IPS-15b (cell line): ENCODE measurements around the gene HSD17B3.
A peak's percentile ranks its signal among the peaks of the same experiment; 100 is the strongest.
"Not testable (repeated sequence)": the region's sequence is repeated elsewhere in the genome, so short reads cannot be mapped to it uniquely, and the experiment has no call there.

Experiments used
- H3K27me3 ChIP-seq: one replicate; pipeline ENCODE4 v1.6.1; 2013; ENCODE audit warnings: low read length; ENCODE audit not compliant: control insufficient read depth, insufficient read depth
- H3K36me3 ChIP-seq: one replicate; pipeline ENCODE4 v1.6.1; 2013; ENCODE audit warnings: low read length; ENCODE audit not compliant: control insufficient read depth, insufficient read depth
- H3K4me1 ChIP-seq: one replicate; pipeline ENCODE4 v1.6.1; 2013; ENCODE audit warnings: mild to moderate bottlenecking, low read length; ENCODE audit not compliant: control insufficient read depth, insufficient read depth
- H3K4me3 ChIP-seq: one replicate; pipeline ENCODE4 v1.5.1; 2013; ENCODE audit warnings: low read depth, low read length
- H3K9ac ChIP-seq: one replicate; pipeline ENCODE4 v1.6.1; 2013; ENCODE audit warnings: low read depth, mild to moderate bottlenecking, low read length
- H3K9me3 ChIP-seq: one replicate; pipeline ENCODE4 v1.6.1; 2013; ENCODE audit warnings: mild to moderate bottlenecking, low read length; ENCODE audit not compliant: control insufficient read depth, insufficient read depth

Gene HSD17B3

GRCh38 chr9:96203867-96204501, 98.0 kb downstream of the HSD17B3 start:
- Histone ChIP-seq H3K36me3 (no peaks in the 10 kb centered on the region), H3K4me3 (no peak overlapping the region), H3K9ac (no peak overlapping the region), H3K4me1 (peaks cover 8% of the 10 kb centered on the region), H3K9me3 (no peaks in the 10 kb centered on the region), H3K27me3 (no peaks in the 10 kb centered on the region)

GRCh38 chr9:96202971-96203780, 98.8 kb downstream of the HSD17B3 start:
- Histone ChIP-seq H3K36me3 (no peaks in the 10 kb centered on the region), H3K9ac (no peak overlapping the region), H3K9me3 (no peaks in the 10 kb centered on the region), H3K4me3 (no peak overlapping the region), H3K4me1 (peaks cover 8% of the 10 kb centered on the region), H3K27me3 (no peaks in the 10 kb centered on the region)

DNA sequence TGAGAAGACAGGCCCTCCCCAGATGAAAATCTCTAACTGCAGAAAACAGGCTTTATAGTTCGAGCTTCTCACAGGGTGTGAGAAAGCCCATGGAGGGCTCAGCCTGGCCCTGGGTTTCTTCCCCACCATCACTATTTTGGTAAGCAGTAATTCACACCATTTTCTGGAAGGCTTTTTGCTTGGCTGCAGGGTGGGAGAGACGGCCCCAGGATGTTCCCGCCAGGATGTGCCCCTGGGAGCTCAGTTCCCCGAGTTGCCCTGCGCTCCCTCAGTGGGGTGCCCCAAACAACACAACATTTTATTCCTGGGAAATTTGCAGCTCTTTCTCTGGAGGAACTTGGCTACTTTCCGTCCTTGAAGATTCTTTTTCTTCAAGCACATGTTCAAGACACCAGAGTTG, 100.8 kb downstream of the HSD17B3 start:
- H3K9ac ChIP-seq = peak overlapping the region; percentile 9
- H3K27me3 ChIP-seq = no peaks in the 10 kb centered on the region
- no peak overlapping the region for H3K4me3 ChIP-seq
- H3K9me3 ChIP-seq = no peaks in the 10 kb centered on the region
- no peaks in the 10 kb centered on the region for H3K36me3 ChIP-seq
- peaks cover 8% of the 10 kb centered on the region for H3K4me1 ChIP-seq

GRCh38 chr9:96199006-96199405, 103.0 kb downstream of the HSD17B3 start:
- Histone ChIP-seq H3K9me3 (no peaks in the 10 kb centered on the region), H3K4me1 (peaks cover 8% of the 10 kb centered on the region), H3K9ac (no peak overlapping the region), H3K4me3 (no peak overlapping the region), H3K36me3 (no peaks in the 10 kb centered on the region), H3K27me3 (no peaks in the 10 kb centered on the region)

DNA sequence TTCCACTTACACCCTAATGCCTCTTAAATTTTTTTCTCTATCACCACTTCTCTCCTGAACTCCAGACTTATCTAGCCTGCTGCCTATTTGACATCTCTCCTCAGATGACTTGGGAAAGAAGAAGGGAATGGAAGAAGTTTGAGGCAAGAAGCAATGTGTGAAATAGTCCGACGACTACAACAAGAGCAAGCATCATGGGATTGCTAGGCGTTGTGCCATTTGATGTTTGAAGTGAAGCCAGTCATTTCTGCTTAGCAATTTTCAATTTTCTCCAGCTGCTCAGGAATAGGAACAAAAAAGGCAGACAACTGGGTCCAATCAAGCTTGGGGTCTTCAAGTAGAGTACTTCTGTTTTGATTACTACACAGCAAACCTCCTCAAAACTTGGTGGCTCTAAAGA, 106.4 kb downstream of the HSD17B3 start:
- H3K27me3 ChIP-seq = no peaks in the 10 kb centered on the region
- H3K4me1 ChIP-seq = no peaks in the 10 kb centered on the region
- no peak overlapping the region for H3K9ac ChIP-seq
- no peak overlapping the region for H3K4me3 ChIP-seq
- no peaks in the 10 kb centered on the region for H3K36me3 ChIP-seq
- H3K9me3 ChIP-seq = peaks cover 4% of the 10 kb centered on the region

- H3K27me3 ChIP-seq = no peaks in the 10 kb centered on the region
- no peak overlapping the region for H3K9ac ChIP-seq
- H3K9me3 ChIP-seq = peaks cover 12% of the 10 kb centered on the region
- H3K4me3 ChIP-seq = no peak overlapping the region
- H3K4me1 ChIP-seq = no peaks in the 10 kb centered on the region
- no peaks in the 10 kb centered on the region for H3K36me3 ChIP-seq
Observed at GRCh38 chr9:96193236-96193755, 108.7 kb downstream of the HSD17B3 start.

DNA sequence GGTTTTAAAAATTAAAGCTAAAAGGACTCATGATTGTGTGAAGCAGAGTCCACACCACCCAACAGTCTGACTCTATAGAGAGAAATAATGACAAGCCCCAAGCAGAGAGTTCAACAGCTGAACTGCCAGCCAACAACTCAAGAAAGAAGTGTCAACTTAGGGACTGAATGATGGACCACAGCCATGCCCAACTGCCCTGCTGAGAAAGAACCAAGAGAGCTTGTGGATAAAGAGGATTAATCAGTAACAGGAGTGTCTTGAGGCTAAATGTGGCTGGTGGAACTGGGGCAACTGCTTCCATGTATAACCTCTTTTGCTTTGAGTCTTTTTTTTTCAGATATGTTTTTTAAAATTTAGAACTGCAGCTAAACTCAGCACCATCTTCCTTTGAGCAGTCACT, 109.3 kb downstream of the HSD17B3 start:
- no peak overlapping the region for H3K4me3 ChIP-seq
- no peaks in the 10 kb centered on the region for H3K4me1 ChIP-seq
- no peak overlapping the region for H3K9ac ChIP-seq

DNA sequence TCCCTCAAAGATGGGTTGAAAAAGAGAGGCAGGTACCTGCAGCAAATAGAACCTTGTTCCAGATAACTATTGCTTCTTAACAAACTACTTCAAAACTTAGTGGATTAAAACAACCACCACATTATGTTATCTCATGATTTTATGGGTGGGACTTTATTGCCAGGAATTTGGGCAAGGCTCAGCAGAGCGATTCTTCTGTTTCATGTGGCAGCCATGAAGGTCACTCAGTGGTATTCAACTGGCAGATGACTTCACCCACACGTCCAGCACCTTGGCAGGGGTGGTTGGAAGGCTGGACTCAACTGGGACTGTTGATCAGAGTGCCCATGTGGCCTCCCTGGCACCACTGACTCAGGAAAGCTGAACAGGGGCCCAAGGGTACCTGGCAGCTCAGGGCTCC, 112.0 kb downstream of the HSD17B3 start:
- no peaks in the 10 kb centered on the region for H3K36me3 ChIP-seq
- no peaks in the 10 kb centered on the region for H3K27me3 ChIP-seq
- H3K4me3 ChIP-seq = no peak overlapping the region
- H3K4me1 ChIP-seq = peaks cover 15% of the 10 kb centered on the region
- H3K9me3 ChIP-seq = peaks cover 12% of the 10 kb centered on the region
- H3K9ac ChIP-seq = no peak overlapping the region

More for the DNA sequence above, 109.3 kb downstream of the HSD17B3 start:
- Histone ChIP-seq H3K9me3 (peaks cover 12% of the 10 kb centered on the region), H3K27me3 (no peaks in the 10 kb centered on the region), H3K36me3 (no peaks in the 10 kb centered on the region)

DNA sequence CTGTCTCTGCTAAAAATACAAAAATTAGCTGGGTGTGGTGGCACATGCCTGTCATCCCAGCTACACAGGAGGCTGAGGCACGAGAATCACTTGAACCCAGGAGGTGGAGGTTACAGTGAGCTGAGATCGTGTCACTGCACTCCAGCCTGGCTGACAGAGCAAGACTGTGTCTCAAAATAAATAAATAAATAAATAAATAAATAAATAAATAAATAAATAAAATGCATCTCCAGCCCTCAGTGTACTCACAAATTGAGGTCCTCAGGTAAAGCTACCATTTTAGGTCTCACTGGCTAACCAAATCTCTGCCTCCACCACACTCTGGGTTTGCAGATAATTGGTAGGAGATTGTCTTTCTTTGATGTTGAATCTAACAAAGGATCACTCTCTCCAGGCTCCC, 112.4 kb downstream of the HSD17B3 start:
- not testable (repeated sequence) for H3K9ac ChIP-seq, H3K27me3 ChIP-seq, H3K36me3 ChIP-seq, H3K4me3 ChIP-seq
- Histone ChIP-seq H3K4me1 (peaks cover 15% of the 10 kb centered on the region), H3K9me3 (peaks cover 12% of the 10 kb centered on the region)

- H3K36me3 ChIP-seq = no peaks in the 10 kb centered on the region
Observed at GRCh38 chr9:96188571-96188970, 113.4 kb downstream of the HSD17B3 start.

GRCh38 chr9:96187151-96187555, 114.8 kb downstream of the HSD17B3 start:
- H3K27me3 ChIP-seq = peaks cover 5% of the 10 kb centered on the region
- no peaks in the 10 kb centered on the region for H3K36me3 ChIP-seq
- H3K9me3 ChIP-seq = peaks cover 12% of the 10 kb centered on the region
- peaks cover 15% of the 10 kb centered on the region for H3K4me1 ChIP-seq
- H3K4me3 ChIP-seq = no peak overlapping the region
- H3K9ac ChIP-seq = no peak overlapping the region

More at GRCh38 chr9:96188571-96188970, 113.4 kb downstream of the HSD17B3 start:
- Histone ChIP-seq H3K9me3 (peaks cover 12% of the 10 kb centered on the region), H3K4me1 (peaks cover 15% of the 10 kb centered on the region), H3K4me3 (no peak overlapping the region), H3K27me3 (peaks cover 5% of the 10 kb centered on the region), H3K9ac (no peak overlapping the region)

GRCh38 chr9:96186591-96187011, 115.4 kb downstream of the HSD17B3 start:
- H3K36me3 ChIP-seq = no peaks in the 10 kb centered on the region
- H3K9me3 ChIP-seq = peaks cover 12% of the 10 kb centered on the region
- peak overlapping the region; percentile 8 for H3K4me3 ChIP-seq
- peaks cover 15% of the 10 kb centered on the region for H3K4me1 ChIP-seq
- peaks cover 5% of the 10 kb centered on the region for H3K27me3 ChIP-seq
- H3K9ac ChIP-seq = no peak overlapping the region
